Activated CD8-positive, alpha-beta memory T cell treated with anti-CD3 and anti-CD28 coated beads for 24 hours (primary cell): ENCODE data around the gene HBA2.
"Not testable (repeated sequence)": the region's sequence is repeated elsewhere in the genome, so short reads cannot be mapped to it uniquely, and the experiment has no call there.

Source experiments
- DNase-seq: peaks from one replicate; pipeline ENCODE4 v3.0.0-alpha.2; 2020

Gene HBA2

GRCh38 chr16:159136-159849 lies 13.4 kb upstream of the HBA2 start:
- DNase-seq, result no peak

GRCh38 chr16:160242-160641 lies 12.4 kb upstream of the HBA2 start:
- not testable (repeated sequence) for DNase-seq

- no peak for DNase-seq
Observed at GRCh38 chr16:160691-161190, 11.9 kb upstream of the HBA2 start.

GRCh38 chr16:162271-162991 lies 10.2 kb upstream of the HBA2 start:
- DNase-seq, result no peak

GRCh38 chr16:163139-163538 lies 9.5 kb upstream of the HBA2 start:
- DNase-seq, result not testable (repeated sequence)

- DNase-seq, result not testable (repeated sequence)
Observed at GRCh38 chr16:163696-164095, 9.0 kb upstream of the HBA2 start.

- DNase-seq, result not testable (repeated sequence)
Observed at GRCh38 chr16:164134-164823, 8.4 kb upstream of the HBA2 start.

- no peak for DNase-seq
Observed at GRCh38 chr16:164827-165538, 7.7 kb upstream of the HBA2 start.

- no peak for DNase-seq
Observed at GRCh38 chr16:165539-166374, 6.9 kb upstream of the HBA2 start, which contains the start of gene HBM. HBM (plus strand) TSS chr16:165978; CDS start chr16:165998, 20 bp downstream.

- DNase-seq, result no peak
Observed at GRCh38 chr16:166375-167121, 6.1 kb upstream of the HBA2 start.

- DNase-seq, result no peak
Observed at GRCh38 chr16:167122-167690, 5.5 kb upstream of the HBA2 start.

- DNase-seq, result no peak
Observed at GRCh38 chr16:168424-168823, 4.3 kb upstream of the HBA2 start.

- DNase-seq, result no peak
Observed at GRCh38 chr16:169014-169413, 3.7 kb upstream of the HBA2 start.

- not testable (repeated sequence) for DNase-seq
Observed at GRCh38 chr16:170088-170507, 2.6 kb upstream of the HBA2 start.

- no peak for DNase-seq
Observed at GRCh38 chr16:170788-171187, 1.9 kb upstream of the HBA2 start.

GRCh38 chr16:173211-173854 lies 657 bp downstream of the HBA2 start:
- DNase-seq, result not testable (repeated sequence)

GRCh38 chr16:173928-174769 lies 1.5 kb downstream of the HBA2 start:
- DNase-seq, result not testable (repeated sequence)

GRCh38 chr16:175011-175949 lies 2.6 kb downstream of the HBA2 start:
- DNase-seq, result no peak
